ENCODE data around the gene CANT1.

Gene CANT1

GRCh38 chr17:79017546-79018369 is 8.2 kb upstream of the CANT1 start:
- peaks cover 2 to 4% of the 10 kb centered on the region in 2 donors for H3K9me3 Mint-ChIP-seq
- ATAC-seq (replicated peaks) (no peak), DNase-seq (no peak)
- H3K36me3 Mint-ChIP-seq: peaks cover 3 to 4% of the 10 kb centered on the region in 2 donors
- H3K4me3 Mint-ChIP-seq: no peak overlapping the region
- no peak overlapping the region for H3K27ac Mint-ChIP-seq
- no peaks in the 10 kb centered on the region for H3K4me1 Mint-ChIP-seq
- peaks cover 29 to 52% of the 10 kb centered on the region in 2 donors for H3K27me3 Mint-ChIP-seq

- H3K4me1 Mint-ChIP-seq: peaks cover 3 to 18% of the 10 kb centered on the region in 2 donors
- peaks cover 3 to 4% of the 10 kb centered on the region in 2 donors for H3K36me3 Mint-ChIP-seq
- peaks cover 2 to 4% of the 10 kb centered on the region in 2 donors for H3K9me3 Mint-ChIP-seq
- no peak for ATAC-seq (replicated peaks)
- DNase-seq: no peak
- H3K4me3 Mint-ChIP-seq: no peak overlapping the region
- H3K27me3 Mint-ChIP-seq: peaks cover 25 to 27% of the 10 kb centered on the region in 2 donors
- no peak overlapping the region for H3K27ac Mint-ChIP-seq
Observed at GRCh38 chr17:79014158-79014758, 4.7 kb upstream of the CANT1 start.

- no peak overlapping the region for H3K27ac Mint-ChIP-seq
- H3K27me3 Mint-ChIP-seq: peaks cover 20 to 27% of the 10 kb centered on the region in 2 donors
- H3K4me3 Mint-ChIP-seq: no peak overlapping the region
- H3K36me3 Mint-ChIP-seq: peaks cover 4 to 7% of the 10 kb centered on the region in 2 donors
- no peak for ATAC-seq (replicated peaks)
- peaks cover 14 to 32% of the 10 kb centered on the region in 2 donors for H3K4me1 Mint-ChIP-seq
- H3K9me3 Mint-ChIP-seq: peaks cover 2 to 4% of the 10 kb centered on the region in 2 donors
- no peak for DNase-seq
Observed at GRCh38 chr17:79012563-79013134, 3.1 kb upstream of the CANT1 start.

GRCh38 chr17:79011451-79012147 is 2.0 kb upstream of the CANT1 start:
- no peak for ATAC-seq (replicated peaks)
- Mint-ChIP-seq H3K27me3 (peaks cover 19 to 20% of the 10 kb centered on the region in 2 donors), H3K9me3 (peaks cover 2 to 4% of the 10 kb centered on the region in 2 donors), H3K4me1 (peaks cover 23 to 43% of the 10 kb centered on the region in 2 donors), H3K4me3 (no peak overlapping the region), H3K36me3 (peaks cover 4 to 12% of the 10 kb centered on the region in 2 donors), H3K27ac (no peak overlapping the region)
- DNase-seq: no peak

- H3K27ac Mint-ChIP-seq: peak overlapping the region; percentile 93
- H3K27me3 Mint-ChIP-seq: peaks cover 14 to 15% of the 10 kb centered on the region in 2 donors
- peaks cover 2 to 4% of the 10 kb centered on the region in 2 donors for H3K9me3 Mint-ChIP-seq
- ATAC-seq (replicated peaks) (no peak), DNase-seq (no peak)
- peaks cover 3 to 9% of the 10 kb centered on the region in 2 donors for H3K36me3 Mint-ChIP-seq
- H3K4me3 Mint-ChIP-seq: peak overlapping the region; percentile 96 to 97
- H3K4me1 Mint-ChIP-seq: peaks cover 33 to 56% of the 10 kb centered on the region in 2 donors
Observed at GRCh38 chr17:79010304-79010646, 711 bp upstream of the CANT1 start.

- peaks cover 0 to 9% of the 10 kb centered on the region in 2 donors for H3K36me3 Mint-ChIP-seq
- H3K27me3 Mint-ChIP-seq: peaks cover 8 to 11% of the 10 kb centered on the region in 2 donors
- no peaks in the 10 kb centered on the region for H3K9me3 Mint-ChIP-seq
- H3K4me1 Mint-ChIP-seq: peaks cover 36 to 58% of the 10 kb centered on the region in 2 donors
- H3K27ac Mint-ChIP-seq: peak overlapping the region; percentile 97
- no peak for ATAC-seq (replicated peaks)
- H3K4me3 Mint-ChIP-seq: peak overlapping the region; percentile 89 to 97
- no peak for DNase-seq
Observed at GRCh38 chr17:79008666-79009387, 737 bp downstream of the CANT1 start.

GRCh38 chr17:79007504-79008381 is 1.8 kb downstream of the CANT1 start:
- Mint-ChIP-seq H3K27ac (peak overlapping the region; percentile 97), H3K4me1 (peaks cover 38 to 61% of the 10 kb centered on the region in 2 donors), H3K9me3 (no peaks in the 10 kb centered on the region), H3K27me3 (peaks cover 3% of the 10 kb centered on the region in 2 donors), H3K36me3 (peaks cover 1 to 11% of the 10 kb centered on the region in 2 donors), H3K4me3 (peak overlapping the region; percentile 89 to 97)
- DNase-seq (no peak), ATAC-seq (replicated peaks) (no peak)

GRCh38 chr17:79006794-79007503 is 2.6 kb downstream of the CANT1 start:
- Mint-ChIP-seq H3K9me3 (no peaks in the 10 kb centered on the region), H3K4me3 (no peak overlapping the region), H3K36me3 (peaks cover 5 to 18% of the 10 kb centered on the region in 2 donors), H3K4me1 (peaks cover 38 to 64% of the 10 kb centered on the region in 2 donors), H3K27me3 (no peaks in the 10 kb centered on the region), H3K27ac (peak overlapping the region; percentile 91)
- ATAC-seq (replicated peaks) (no peak), DNase-seq (no peak)

GRCh38 chr17:79006046-79006445 is 3.5 kb downstream of the CANT1 start:
- H3K4me1 Mint-ChIP-seq: peaks cover 37 to 62% of the 10 kb centered on the region in 2 donors
- H3K27ac Mint-ChIP-seq: peak overlapping the region; percentile 37
- no peak overlapping the region for H3K4me3 Mint-ChIP-seq
- no peaks in the 10 kb centered on the region for H3K9me3 Mint-ChIP-seq
- H3K27me3 Mint-ChIP-seq: no peaks in the 10 kb centered on the region
- no peak for ATAC-seq (replicated peaks)
- no peak for DNase-seq
- peaks cover 6 to 27% of the 10 kb centered on the region in 2 donors for H3K36me3 Mint-ChIP-seq

- H3K27ac Mint-ChIP-seq: no peak overlapping the region
- DNase-seq: no peak
- peaks cover 13 to 35% of the 10 kb centered on the region in 2 donors for H3K36me3 Mint-ChIP-seq
- ATAC-seq (replicated peaks): no peak
- no peaks in the 10 kb centered on the region for H3K27me3 Mint-ChIP-seq
- H3K4me1 Mint-ChIP-seq: peaks cover 36 to 54% of the 10 kb centered on the region in 2 donors
- no peak overlapping the region for H3K4me3 Mint-ChIP-seq
- no peaks in the 10 kb centered on the region for H3K9me3 Mint-ChIP-seq
Observed at GRCh38 chr17:79005063-79005861, 4.3 kb downstream of the CANT1 start.

- Mint-ChIP-seq H3K4me1 (peaks cover 33 to 44% of the 10 kb centered on the region in 2 donors), H3K9me3 (no peaks in the 10 kb centered on the region), H3K27ac (peak overlapping the region; percentile 71), H3K27me3 (no peaks in the 10 kb centered on the region), H3K36me3 (peaks cover 15 to 39% of the 10 kb centered on the region in 2 donors), H3K4me3 (no peak overlapping the region)
- DNase-seq (no peak), ATAC-seq (replicated peaks) (no peak)
Observed at GRCh38 chr17:79003661-79004411, 5.7 kb downstream of the CANT1 start.
